GM19239 (cell line): Measurements from ENCODE around the gene KLKB1.

Experiments
- DNase-seq: peaks from one replicate; pipeline ENCODE4 v3.0.0; 2011; ENCODE audit warnings: low spot score; ENCODE audit not compliant: insufficient read length
- FAIRE-seq: peaks from 2 replicates; lab custom pipeline; 2011; peaks lifted over from hg19 to GRCh38; lab: Jason Lieb, UNC

The KLKB1 gene

GRCh38 chr4:186227221-186227620 is at the start of gene KLKB1:
TSS of gene KLKB1 (plus strand) at chr4:186227507. CDS start at chr4:186228196, 689 bp downstream.
- FAIRE-seq (no peak), DNase-seq (no peak)

GRCh38 chr4:186188107-186188506 is 39.2 kb upstream of the KLKB1 start:
- no peak for DNase-seq
- FAIRE-seq = no peak

GRCh38 chr4:186189656-186190055 is 37.7 kb upstream of the KLKB1 start:
- DNase-seq = no peak
- FAIRE-seq = no peak

GRCh38 chr4:186190581-186191199 is 36.6 kb upstream of the KLKB1 start:
- peak; percentile 34 for DNase-seq

GRCh38 chr4:186191200-186192065 is 35.9 kb upstream of the KLKB1 start, which contains the start of gene CYP4V2:
TSS of gene CYP4V2 (plus strand) at chr4:186191567. CDS start at chr4:186191824, 257 bp downstream.
- peak; percentile 76 for FAIRE-seq
- DNase-seq = peak; percentile 82

More at GRCh38 chr4:186190581-186191199, 36.6 kb upstream of the KLKB1 start:
- FAIRE-seq = peak; percentile 95

GRCh38 chr4:186192066-186192612 is 35.2 kb upstream of the KLKB1 start:
- FAIRE-seq (peak; percentile 65), DNase-seq (no peak)

- no peak for FAIRE-seq
- no peak for DNase-seq
Measured at GRCh38 chr4:186193851-186194250, 33.5 kb upstream of the KLKB1 start.

GRCh38 chr4:186196063-186196462 is 31.2 kb upstream of the KLKB1 start:
- DNase-seq = no peak
- no peak for FAIRE-seq

- FAIRE-seq = no peak
- DNase-seq = no peak
Measured at GRCh38 chr4:186200516-186200915, 26.8 kb upstream of the KLKB1 start.

- FAIRE-seq (no peak), DNase-seq (no peak)
Measured at GRCh38 chr4:186201010-186201409, 26.3 kb upstream of the KLKB1 start.

- peak; percentile 50 for DNase-seq
- FAIRE-seq = peak; percentile 60
Measured at GRCh38 chr4:186201535-186202230, 25.6 kb upstream of the KLKB1 start.

GRCh38 chr4:186202490-186203140 is 24.7 kb upstream of the KLKB1 start:
- DNase-seq = no peak
- peak; percentile 21 for FAIRE-seq

GRCh38 chr4:186203406-186203805 is 23.9 kb upstream of the KLKB1 start:
- FAIRE-seq (no peak), DNase-seq (no peak)

GRCh38 chr4:186204103-186204559 is 23.2 kb upstream of the KLKB1 start:
- no peak for DNase-seq
- no peak for FAIRE-seq

GRCh38 chr4:186204686-186205085 is 22.6 kb upstream of the KLKB1 start:
- DNase-seq = no peak
- no peak for FAIRE-seq

GRCh38 chr4:186205156-186205555 is 22.2 kb upstream of the KLKB1 start:
- no peak for DNase-seq
- FAIRE-seq = no peak

GRCh38 chr4:186216465-186217024 is 10.8 kb upstream of the KLKB1 start:
- FAIRE-seq (no peak), DNase-seq (no peak)

- no peak for DNase-seq
- no peak for FAIRE-seq
Measured at GRCh38 chr4:186217733-186218293, 9.5 kb upstream of the KLKB1 start.

GRCh38 chr4:186221624-186222023 is 5.7 kb upstream of the KLKB1 start:
- DNase-seq = no peak
- FAIRE-seq = no peak
